Activated CD4-positive, CD25-positive, alpha-beta regulatory T cell treated with anti-CD3 and anti-CD28 coated beads, Interleukin-2, amount 50 U/mL, for 24 hours (primary cell): ENCODE results near the gene RELN.
"Not testable (repeated sequence)": the region's sequence is repeated elsewhere in the genome, so short reads cannot be mapped to it uniquely, and the experiment has no call there.

Experiments used
- ATAC-seq, 2 donors: fragments of 150-1000 bp; cut with Tn5 transposase; one replicate each; pipeline ENCODE4 v1.10.0; 2021; ENCODE audit warnings: mild to moderate bottlenecking in 1 of 2, moderate library complexity in 1 of 2

Gene RELN

GRCh38 chr7:103832438-103832837 lies 157.0 kb downstream of the RELN start:
- ATAC-seq, result no peak

GRCh38 chr7:103824251-103824650 lies 165.2 kb downstream of the RELN start:
- no peak for ATAC-seq

- no peak for ATAC-seq
These were observed 166.4 kb downstream of the RELN start for GRCh38 chr7:103823084-103823483.

- ATAC-seq, result no peak
These were observed 168.4 kb downstream of the RELN start for GRCh38 chr7:103821092-103821491.

GRCh38 chr7:103815972-103816371 lies 173.5 kb downstream of the RELN start:
- ATAC-seq, result not testable (repeated sequence)

GRCh38 chr7:103813970-103814369 lies 175.5 kb downstream of the RELN start:
- no peak for ATAC-seq

GRCh38 chr7:103811997-103812396 lies 177.5 kb downstream of the RELN start:
- peak; percentile 59 to 61 for ATAC-seq

- ATAC-seq, result no peak
These were observed 178.2 kb downstream of the RELN start for GRCh38 chr7:103811290-103811689.

- ATAC-seq, result no peak
These were observed 179.2 kb downstream of the RELN start for GRCh38 chr7:103810112-103810744.

- ATAC-seq, result no peak
These were observed 180.0 kb downstream of the RELN start for GRCh38 chr7:103809229-103809994.

GRCh38 chr7:103805346-103805745 lies 184.1 kb downstream of the RELN start:
- ATAC-seq, result no peak

- ATAC-seq, result no peak
These were observed 185.8 kb downstream of the RELN start for GRCh38 chr7:103803631-103804030.

- no peak for ATAC-seq
These were observed 190.2 kb downstream of the RELN start for GRCh38 chr7:103799298-103799697.

GRCh38 chr7:103797647-103798307 lies 191.7 kb downstream of the RELN start:
- no peak for ATAC-seq

GRCh38 chr7:103796327-103796962 lies 193.0 kb downstream of the RELN start:
- ATAC-seq, result no peak

- ATAC-seq, result no peak
These were observed 193.7 kb downstream of the RELN start for GRCh38 chr7:103795787-103796186.

- ATAC-seq, result no peak
These were observed 194.4 kb downstream of the RELN start for GRCh38 chr7:103795107-103795506.

- ATAC-seq, result no peak
These were observed 195.0 kb downstream of the RELN start for GRCh38 chr7:103794424-103794823.

GRCh38 chr7:103793614-103794013 lies 195.8 kb downstream of the RELN start:
- ATAC-seq, result no peak

- no peak for ATAC-seq
These were observed 197.6 kb downstream of the RELN start for GRCh38 chr7:103791894-103792293.

GRCh38 chr7:103787041-103787440 lies 202.4 kb downstream of the RELN start:
- ATAC-seq, result not testable (repeated sequence)

GRCh38 chr7:103784646-103785286 lies 204.7 kb downstream of the RELN start:
- ATAC-seq, result no peak

- ATAC-seq, result no peak
These were observed 208.0 kb downstream of the RELN start for GRCh38 chr7:103781409-103781808.
